NOMO-1 (cell line): ENCODE data around the gene CARHSP1.
"Not testable (repeated sequence)": the region's sequence is repeated elsewhere in the genome, so short reads cannot be mapped to it uniquely, and the experiment has no call there.

Experiments used
- DNase-seq, 2 experiments: peaks; one replicate each; lab custom pipeline; 2025; ENCODE audit not compliant: unreplicated experiment in 2 of 2; lab: John Stamatoyannopoulos, UW

The CARHSP1 gene

DNA sequence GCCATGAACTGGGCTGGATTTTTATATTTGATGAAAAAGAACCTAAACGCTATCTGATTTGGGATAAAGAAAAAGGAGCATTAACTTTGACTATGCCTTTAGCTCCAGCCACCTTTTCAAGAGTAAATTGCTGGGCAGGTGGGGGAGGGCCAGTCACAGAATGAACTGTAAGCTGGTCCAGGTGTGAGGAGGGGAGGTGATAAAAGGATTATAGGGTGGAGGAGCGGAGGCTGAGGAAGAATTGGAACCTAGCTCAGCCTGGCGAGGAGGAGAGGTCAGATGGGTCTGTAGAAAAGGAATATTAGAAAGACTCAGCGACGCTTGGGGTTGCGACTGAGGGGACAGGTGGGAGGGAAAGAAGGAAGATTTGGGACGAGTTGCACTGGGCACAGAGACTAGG, 32.0 kb downstream of the CARHSP1 start:
- not testable (repeated sequence) for DNase-seq

DNA sequence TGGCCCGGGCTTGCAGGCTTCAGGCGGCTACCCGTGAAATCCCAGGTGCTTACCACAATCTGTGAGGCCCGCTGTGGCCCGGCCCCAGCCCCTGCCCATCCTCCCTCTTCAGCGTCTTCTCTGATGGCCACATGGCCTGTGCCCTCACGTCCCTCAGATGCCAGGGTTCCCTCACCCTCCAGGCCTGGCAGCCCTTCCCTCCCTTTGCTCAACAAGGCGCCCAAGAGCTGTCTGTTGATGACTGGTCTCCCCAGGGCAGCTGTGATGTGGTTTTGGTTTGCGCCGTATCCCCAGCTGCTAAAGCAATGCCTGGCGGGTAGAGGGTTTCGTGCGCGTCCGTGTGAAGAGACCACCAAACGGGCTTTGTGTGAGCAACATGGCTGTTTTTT, 36.1 kb downstream of the CARHSP1 start:
- DNase-seq = peak in 1 of 2 experiments; percentile 21

DNA sequence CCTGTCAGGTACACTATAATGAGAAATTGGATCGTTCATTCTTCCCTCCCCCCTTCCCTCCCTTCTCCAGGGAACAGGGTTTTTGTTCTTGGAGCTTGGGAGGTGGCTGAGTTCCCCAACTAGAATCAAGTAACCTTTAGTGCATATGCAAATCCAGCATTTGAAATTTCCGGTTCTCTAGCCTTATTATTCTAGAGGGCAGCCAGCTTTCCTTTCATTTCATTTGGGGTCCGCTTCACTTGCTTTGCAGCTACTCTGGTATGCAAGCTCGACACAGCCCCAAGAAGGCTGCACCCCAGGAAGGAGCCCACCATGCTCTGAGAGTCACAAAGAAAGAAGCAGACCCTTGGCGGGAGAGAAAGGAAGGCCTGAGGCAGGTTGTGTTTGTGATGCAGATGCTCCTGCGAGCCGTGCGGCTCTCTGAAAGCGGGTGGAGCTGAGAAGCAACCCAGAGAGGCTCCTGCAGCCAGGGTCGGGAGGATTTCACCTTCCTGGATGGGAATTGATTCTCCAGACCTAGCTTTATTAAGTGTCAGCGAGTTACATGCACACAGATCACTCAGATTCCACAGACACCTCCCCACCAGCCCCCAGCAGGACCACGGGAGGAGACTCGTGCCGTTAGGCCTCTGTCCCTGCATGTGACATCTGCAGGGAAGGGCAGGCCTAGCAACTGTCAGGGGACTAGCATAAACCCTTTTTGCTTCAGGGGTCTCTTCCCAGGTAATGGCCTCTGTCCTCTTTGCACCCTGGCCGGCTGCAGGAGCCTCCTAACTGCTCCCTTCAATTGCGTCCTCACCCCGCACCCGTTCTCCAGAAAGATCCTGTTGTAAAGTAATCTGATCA, 36.7 kb downstream of the CARHSP1 start:
- no peak for DNase-seq

DNA sequence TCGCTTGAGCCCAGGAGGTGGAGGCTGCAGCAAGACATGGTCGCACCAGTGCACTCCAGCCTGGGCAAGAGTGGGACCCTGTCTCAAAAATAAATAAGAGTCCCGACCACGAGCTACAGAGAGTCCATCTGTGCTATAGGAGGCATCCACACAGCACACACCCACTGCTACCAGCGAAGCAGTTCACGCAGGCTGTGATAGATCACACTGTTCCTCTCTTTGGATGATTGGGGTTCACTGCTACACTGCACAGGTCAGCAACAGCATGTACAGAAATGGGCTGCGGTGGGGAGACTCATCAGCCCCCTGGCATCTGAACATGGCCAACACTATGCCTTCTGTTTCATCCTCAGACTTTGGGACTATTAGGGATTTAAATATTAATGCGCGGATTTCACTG, 37.4 kb downstream of the CARHSP1 start:
- DNase-seq = no peak

DNA sequence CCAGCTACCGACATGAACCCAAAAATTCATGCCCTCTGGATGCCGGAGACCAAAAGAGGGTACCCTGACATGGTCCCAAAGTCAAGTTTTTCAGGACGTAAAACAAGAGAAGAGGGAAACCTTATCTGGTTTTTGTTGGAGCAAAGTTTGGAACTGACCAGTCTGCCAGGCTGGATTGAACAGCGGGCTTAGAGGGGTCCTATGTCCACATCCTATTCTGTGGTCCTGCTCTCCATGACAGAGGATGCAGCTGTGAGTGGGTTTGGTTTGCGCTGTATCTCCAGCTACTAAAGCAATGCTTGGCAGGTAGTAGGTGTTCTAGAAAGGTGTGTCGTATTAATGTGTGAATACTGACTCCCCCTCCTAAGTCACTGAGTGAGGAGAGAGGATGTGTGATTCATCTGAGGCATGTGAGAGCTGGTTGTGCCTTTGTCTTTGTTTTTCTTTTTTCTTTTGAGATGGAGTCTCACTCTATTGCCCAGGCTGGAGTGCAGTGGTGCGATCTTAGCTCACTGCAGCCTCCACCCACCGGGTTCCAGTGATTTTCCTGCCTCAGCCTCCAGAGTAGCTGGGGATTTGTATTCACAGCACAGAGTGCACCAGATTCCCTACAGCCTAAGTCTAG, 40.2 kb downstream of the CARHSP1 start:
- DNase-seq = no peak

DNA sequence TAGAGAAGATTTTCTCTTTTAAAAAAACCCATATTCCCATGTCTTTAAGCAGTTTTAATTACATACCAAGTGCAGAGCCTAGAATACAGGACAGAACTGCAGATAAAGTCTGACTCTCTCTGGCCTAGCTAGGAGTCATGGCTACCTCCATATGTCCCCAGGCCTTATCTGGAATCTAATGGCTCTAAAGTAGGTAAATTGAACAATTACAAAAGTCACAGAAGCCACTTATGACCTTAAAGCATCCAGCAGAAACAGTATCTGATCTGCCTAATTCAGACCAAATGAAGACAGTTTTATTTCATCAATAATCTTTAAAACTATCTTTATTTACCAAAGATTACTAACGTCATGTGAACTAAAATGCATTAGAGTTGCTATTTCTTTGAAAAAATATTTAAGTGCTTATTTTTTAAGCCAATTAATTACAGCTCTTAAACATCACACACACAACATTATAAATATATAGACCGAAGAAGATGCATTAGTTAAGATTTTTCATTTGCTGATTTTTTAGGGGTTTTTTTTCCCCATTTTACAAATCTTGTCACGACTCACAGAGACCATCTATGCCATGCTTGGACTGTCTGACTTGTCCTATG, 42.4 kb downstream of the CARHSP1 start:
- no peak for DNase-seq

DNA sequence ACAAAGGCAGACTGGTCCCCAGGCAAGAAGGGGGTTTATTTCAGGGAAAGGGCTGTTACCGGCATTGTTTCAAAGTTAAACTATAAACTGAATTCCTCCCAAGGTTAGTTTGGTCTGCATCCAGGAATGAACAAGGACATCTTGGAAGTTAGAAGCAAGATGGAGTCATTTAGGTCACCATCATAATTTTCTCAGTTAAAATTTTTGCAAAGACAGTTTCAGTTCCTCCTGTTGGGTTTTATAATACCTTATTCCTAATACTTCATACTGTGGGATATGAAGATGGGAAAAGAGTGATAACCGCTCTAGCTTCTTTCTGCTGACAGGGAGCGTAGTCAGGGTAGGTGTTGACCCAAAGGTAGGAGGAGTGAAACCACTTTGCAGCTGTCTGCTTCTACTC, 46.4 kb downstream of the CARHSP1 start:
- DNase-seq = no peak

DNA sequence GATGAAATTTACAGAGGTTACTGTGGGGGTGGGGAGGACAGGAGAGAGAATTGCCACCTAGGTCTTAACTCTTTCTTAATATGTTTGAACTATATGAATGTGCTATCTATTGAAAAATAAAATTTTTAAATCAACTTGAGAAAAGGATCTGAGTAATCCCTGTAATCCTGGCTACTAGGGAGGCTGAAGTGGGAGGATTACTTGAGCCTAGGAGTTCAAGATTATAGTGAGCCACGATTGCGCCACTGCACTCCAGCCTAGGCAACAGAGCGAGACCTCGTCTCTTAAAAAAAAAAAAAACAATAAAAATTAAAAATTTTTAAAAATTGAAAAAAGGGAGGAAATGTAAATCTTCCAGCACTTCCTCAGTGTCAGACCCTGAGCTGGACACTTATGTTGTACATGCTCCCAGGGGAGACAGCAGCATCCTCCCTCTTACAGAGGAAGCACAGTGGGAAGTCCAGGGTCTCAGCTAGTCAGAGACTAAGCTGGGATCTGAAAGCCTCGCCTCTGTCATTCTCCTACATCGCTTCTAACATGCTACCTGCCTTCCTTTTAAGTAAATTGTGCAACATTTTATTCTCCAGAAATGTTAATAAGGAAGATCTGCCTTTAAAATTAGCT, 49.3 kb downstream of the CARHSP1 start:
- no peak for DNase-seq

DNA sequence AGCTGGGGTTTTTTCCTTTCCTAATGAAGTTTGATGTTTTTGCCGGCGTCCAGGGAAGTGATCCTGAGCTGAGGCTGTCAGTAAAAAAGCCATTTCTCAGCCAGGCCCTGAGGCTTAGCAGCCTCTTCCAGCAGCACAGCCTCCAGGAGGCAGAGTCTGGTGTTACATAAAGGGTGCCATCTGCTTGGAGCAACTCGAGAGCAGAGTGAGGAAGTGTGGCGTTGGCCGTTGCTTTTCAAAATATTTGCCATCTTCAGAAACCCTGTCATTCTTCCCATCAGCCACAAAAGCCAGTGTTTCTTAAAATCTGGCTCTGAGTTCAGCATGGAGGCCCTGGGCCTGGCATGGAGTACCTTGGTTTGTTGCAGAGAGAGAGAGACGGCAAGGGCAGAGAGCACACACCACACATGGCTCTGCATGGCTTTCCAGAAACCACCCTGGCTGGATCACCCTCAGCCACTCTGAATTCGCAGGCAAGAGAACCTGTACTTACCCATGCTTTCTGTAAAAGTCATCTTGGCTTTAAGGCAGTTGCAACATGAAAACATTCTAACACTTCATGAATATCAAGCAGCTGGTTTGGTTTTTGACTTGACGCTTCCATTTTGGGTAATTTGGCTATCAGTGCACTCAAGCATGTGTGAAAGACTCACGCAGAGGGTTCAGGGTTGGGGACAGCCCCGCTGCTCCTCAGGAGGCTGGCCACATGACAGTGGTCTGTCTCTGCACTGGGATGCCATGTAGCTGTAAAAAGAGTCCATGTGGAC, 50.1 kb downstream of the CARHSP1 start:
- DNase-seq = no peak

DNA sequence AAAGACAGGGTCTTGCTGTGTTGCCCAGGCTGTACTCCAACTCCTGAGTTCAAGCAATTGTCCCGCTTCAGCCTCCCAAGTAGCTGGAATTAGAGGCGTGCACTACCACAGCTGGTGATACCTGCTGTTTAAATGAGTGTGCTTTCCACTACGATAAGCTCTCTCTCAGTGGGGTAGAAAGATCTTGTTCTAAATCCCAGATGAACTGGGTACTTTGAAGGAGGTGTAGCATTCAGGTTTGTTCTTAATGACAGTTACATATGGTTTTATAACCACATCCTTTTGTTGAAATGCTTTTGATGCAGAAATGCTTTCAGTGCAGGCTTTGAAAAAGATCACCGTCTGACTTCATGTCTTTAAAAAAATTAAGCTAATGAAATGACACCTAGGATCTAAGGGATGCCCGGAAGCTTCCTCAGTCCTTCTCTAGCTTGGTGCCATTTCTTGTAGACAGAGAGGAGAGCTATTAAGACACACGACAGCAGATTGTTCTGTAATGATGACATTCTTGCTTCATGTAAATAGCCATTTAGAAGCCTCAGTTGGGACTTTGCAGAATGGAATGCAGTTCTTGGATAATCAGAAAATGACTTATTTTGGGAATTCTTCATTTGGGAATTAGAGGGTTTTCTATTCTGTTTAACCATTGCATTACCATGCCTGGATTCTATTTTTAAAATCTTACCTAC, 51.7 kb downstream of the CARHSP1 start:
- no peak for DNase-seq

DNA sequence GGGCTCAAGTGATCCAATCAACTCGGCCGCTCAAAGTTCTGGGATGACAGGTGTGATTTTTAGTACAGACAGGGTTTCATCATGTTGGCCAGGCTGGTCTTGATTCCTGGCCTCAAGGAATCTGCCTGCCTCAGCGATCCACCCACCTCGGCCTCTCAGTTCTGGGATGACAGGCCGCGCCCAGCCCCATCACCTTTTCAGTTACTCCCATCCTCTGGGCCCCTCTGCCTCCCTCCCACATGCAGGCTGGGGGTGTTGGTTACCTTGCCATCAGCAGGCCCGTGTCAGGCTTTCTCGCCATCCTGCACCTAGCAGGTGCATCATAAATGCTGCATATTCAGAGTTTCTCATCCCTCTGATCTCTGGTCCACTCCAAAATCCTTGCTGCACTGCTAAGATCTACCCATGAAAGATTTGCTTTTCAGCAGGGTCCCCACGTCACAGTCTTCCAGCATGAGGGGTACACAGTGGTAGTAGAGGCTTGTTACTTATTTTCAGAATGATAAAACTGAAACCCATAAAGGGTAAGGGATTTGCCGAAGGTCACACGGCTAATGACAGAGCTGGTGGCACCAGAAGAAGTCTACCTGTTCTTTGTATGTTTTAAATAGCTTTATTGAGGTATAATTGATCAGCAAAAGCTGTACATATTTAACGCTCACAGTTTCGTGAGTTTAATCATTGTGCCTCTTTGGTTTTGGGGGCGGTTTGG, 54.6 kb downstream of the CARHSP1 start:
- no peak for DNase-seq

DNA sequence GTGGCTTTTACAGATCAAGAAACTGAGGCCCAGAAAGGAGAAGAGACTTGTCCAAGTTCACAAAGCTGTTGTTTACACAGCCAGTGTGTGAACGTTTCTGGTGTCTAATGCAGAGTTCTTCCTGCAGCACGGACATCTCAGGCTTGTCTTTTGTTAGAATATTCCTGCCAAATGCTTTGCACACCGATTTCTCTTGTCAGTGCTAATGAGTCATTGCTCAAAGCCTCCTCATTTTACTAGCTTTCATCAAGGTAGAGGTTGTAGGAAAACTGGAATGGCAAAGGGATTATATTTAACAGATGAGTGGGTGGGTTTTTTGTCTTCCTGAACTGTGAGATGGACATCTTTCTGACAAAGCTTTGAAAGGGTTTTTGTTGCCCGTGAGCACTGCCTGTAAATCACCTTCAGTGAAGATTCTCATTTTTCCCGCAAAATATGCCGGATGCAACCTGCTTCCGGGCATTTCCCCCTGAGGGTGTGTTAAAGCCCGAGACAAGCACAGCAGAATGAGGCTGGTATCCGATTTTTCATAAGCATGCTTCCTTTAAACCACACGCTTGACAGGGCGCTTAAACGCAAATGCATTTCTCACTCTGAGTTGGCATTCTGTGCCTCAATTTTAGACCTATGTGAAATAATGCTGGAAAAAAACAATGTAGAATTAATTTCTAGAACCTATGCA, 56.5 kb downstream of the CARHSP1 start:
- DNase-seq = no peak

DNA sequence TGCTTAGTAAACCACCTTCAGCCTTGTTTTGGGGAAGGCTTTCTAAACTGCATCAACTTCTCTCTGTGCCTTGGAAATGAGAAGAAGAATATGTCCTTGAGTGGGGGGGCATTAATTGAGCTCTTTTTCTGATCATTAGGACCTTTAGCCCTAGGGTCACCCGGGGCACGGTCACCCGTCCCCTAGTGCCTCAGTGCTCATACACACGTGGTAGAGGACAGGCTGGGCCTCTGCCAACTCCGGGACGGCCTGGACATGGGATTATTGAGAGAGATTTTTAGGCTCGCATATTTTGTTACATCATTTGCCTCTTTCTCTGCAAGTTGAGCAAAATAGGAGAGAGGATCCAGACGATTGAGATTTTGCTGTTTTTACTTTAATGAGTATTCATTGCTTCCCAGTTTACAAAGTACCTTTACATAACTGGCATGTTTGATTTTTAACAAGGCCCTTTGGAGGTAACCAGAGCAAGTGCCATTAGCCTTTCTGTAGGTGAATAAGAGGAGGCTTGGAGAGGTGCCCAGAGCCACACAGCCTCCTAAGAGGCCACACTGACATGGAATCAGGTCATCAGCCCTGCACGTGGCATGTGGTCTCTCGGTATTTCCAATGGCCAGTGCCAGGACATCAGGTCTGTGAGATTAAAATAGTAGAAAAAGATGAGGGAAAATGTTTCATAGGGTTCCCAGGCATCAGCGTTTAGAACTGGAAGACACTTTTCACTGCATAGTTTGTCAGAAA, 60.0 kb downstream of the CARHSP1 start:
- DNase-seq = no peak

DNA sequence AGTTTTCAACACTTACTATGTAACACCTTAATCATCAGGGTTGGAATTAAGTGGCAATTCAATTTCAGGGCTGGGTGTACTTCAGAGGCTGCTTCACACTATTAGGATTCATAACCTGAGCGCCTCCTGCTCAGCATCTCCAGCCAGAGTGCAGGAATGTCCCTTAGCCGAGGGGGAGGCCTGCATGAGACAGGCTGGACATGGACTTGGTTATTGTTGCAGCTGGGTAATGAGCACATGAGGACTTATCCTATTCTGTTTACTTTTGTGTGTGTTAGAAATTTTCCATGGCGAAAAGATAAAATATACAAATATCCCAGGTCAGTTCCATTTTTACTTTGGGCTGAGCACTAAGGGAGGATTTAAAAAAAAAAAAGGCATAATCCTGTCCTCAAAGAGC, 60.8 kb downstream of the CARHSP1 start:
- no peak for DNase-seq

DNA sequence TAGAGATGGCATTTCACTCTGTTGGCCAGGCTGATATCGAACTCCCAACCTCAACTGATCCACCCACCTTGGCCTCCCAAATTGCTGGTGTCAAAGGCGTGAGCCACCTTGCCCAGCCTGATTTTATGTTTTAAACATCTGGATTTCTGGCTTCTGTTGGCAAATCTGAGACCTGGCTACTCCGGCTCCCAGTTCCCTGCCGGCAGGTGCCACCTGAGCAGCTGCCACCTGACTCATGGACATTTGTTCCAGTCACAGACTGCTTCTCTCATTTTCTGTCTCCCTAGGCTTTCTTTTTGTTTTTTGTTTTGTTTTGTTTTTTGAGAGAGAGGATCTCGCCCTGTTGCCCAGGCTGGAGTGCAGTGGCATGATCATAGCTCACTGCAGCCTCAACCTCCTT, 61.6 kb downstream of the CARHSP1 start:
- DNase-seq = no peak

DNA sequence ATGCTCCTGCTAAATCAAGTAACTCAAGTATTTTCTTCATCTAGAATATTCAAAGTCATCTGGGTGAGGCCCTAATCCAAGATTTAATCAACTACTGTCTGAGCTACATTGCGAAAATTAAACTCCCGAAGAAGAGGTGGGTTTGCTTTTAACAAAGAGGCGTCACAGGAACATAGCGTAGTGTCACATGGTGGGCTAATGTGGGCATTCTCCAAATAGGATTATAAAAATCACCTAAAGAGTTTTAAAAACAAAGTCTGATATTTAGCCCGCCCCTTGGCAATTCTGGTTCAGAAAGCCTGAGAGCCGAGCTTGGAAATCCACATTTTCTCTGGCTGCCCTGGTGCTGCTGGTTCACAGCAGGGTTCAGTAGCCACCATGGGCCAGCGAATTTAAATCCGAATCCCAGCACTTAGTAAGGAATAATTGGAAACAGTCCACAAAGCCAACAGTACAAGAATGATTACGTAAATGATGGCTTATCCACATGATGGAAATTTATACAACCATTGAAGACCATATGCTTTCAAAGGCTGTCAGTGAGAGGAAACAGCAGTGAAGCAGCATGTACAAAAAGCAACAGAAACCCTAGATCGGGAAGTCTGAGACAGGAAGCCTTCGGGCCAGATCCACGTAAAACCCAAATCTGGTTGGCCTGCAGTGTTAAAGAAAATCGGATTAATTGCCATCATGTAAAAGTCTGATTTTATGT, 62.4 kb downstream of the CARHSP1 start:
- DNase-seq = no peak

DNA sequence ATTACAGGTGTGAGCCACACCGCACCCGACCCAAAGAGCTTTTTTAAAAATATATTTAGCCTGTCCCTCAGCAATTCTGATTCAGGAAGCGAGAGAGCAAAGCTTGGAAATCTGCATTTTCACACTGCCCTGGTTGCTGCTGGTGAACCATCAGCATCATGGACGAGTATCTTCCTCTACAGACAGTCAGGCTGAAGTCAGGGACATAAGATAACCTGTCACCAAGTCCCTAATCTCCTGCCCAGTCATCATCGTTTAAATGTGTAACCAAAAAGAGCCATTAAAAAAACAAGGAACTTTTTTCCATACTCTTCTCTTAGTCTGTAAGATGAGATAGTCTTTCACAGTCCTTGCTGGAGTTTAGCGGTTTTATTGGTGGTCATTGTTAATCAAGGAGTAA, 64.5 kb downstream of the CARHSP1 start:
- DNase-seq = no peak

DNA sequence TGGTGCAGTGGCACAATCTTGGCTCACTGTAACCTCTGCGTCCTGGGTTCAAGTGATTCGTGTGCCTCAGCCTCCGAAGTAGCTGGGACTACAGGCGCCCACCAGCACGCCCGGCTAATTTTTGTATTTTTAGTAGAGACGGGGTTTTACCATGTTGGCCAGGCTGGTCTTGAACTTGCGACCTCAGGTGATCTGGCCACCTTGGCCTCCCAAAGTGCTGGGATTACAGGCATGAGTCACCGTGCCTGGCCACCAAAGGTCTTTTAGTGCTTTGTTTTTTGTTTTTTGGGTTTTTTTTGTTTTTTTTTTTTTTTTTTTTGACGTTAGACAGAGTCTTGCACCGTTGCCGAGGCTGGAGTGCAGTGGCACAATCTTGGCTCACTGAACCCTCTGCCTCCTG, 65.1 kb downstream of the CARHSP1 start:
- not testable (repeated sequence) for DNase-seq
